Colonic mucosa (tissue), 4 donors: ENCODE results near the gene GDF11. TPM values are rescaled to one million over a fixed set of nuclear protein-coding genes. Genes with fewer than 3 reads are reported as not detected.

Source experiments
- DNase-seq: peaks from one replicate; pipeline ENCODE4 v3.0.0-alpha.2; 2020
- H3K27ac ChIP-seq: fragments of 200-600 bp; one replicate; pipeline ENCODE4 v1.8.0; 2021
- H3K27me3 ChIP-seq: fragments of 200-600 bp; one replicate; pipeline ENCODE4 v1.8.0; 2021
- H3K36me3 ChIP-seq: fragments of 200-600 bp; one replicate; pipeline ENCODE4 v1.8.0; 2021
- H3K4me1 ChIP-seq: fragments of 200-600 bp; one replicate; pipeline ENCODE4 v1.8.0; 2021; ENCODE audit warnings: mild to moderate bottlenecking
- H3K4me3 ChIP-seq: fragments of 200-600 bp; one replicate; pipeline ENCODE4 v1.8.0; 2021
- H3K9ac ChIP-seq, 2 donors: one replicate each; pipeline ENCODE4 v1.7.0; 2013; ENCODE audit warnings: control low read depth in 2 of 2, low read depth in 2 of 2, low read length in 2 of 2
- H3K9me3 ChIP-seq: fragments of 200-600 bp; one replicate; pipeline ENCODE4 v1.8.0; 2021
- CTCF ChIP-seq: fragments of 200-600 bp; IDR thresholded peaks from one replicate; pipeline ENCODE4 v1.8.0; 2022; ENCODE audit warnings: antibody characterized with exemption, mild to moderate bottlenecking
- intact Hi-C: fragments of 100-400 bp; cut with DNase I; formaldehyde crosslinking; loops from one replicate; pipeline ENCODE4 v1.14.1; 2022
- total RNA-seq, 2 donors: library from RNA; stranded (reverse); fragmentation: NEBNext Ultra II Directional in 1 of 2; extraction: Animal tissue kit (Norgen Biotek cat#: 25700) in 1 of 2; gene quantifications; one replicate each; pipeline ENCODE4 v1.2.1, GENCODE V29; 2021
- donor health status: healthy.
- donor health status: DM: no; HTN: no; CAD: no.
- donor health status: DM: no; HTN: no; CAD: no.

Gene GDF11
- total RNA-seq, 2 donors from 2014 or later = 3.2 to 3.7 TPM

GRCh38 chr12:55741931-55742680, 816 bp upstream of the GDF11 start:
- peak overlapping the region in 1 of 2 donors; percentile 46 for H3K9ac ChIP-seq

GRCh38 chr12:55743406-55744339, 751 bp downstream of the GDF11 start:
- Histone ChIP-seq H3K27me3 (no peaks in the 10 kb centered on the region), H3K4me1 (no peaks in the 10 kb centered on the region), H3K9ac (peak overlapping the region; percentile 27 to 46), H3K9me3 (no peaks in the 10 kb centered on the region), H3K36me3 (no peaks in the 10 kb centered on the region), H3K4me3 (peak overlapping the region; percentile 57), H3K27ac (peak overlapping the region; percentile 44)
- DNase-seq = no peak
- no peak for TF ChIP-seq CTCF
- intact Hi-C loops = loop anchor here (5.0 to 10.0 kb wide), 2 partner anchors 49 to 291 kb away; no protein-coding TSS in a partner anchor

More at GRCh38 chr12:55741931-55742680, 816 bp upstream of the GDF11 start:
- Histone ChIP-seq H3K4me1 (peaks cover 9% of the 10 kb centered on the region), H3K9me3 (no peaks in the 10 kb centered on the region), H3K36me3 (no peaks in the 10 kb centered on the region), H3K27ac (no peak overlapping the region), H3K27me3 (no peaks in the 10 kb centered on the region), H3K4me3 (no peak overlapping the region)
- TF ChIP-seq CTCF = no peak
- no peak for DNase-seq
- intact Hi-C loops = loop anchor here (5.0 to 10.0 kb wide), 2 partner anchors 50 to 293 kb away; no protein-coding TSS in a partner anchor

- no peak for DNase-seq
- Histone ChIP-seq H3K9me3 (no peaks in the 10 kb centered on the region), H3K27me3 (no peaks in the 10 kb centered on the region), H3K9ac (peak overlapping the region in 1 of 2 donors; percentile 27), H3K36me3 (no peaks in the 10 kb centered on the region), H3K27ac (no peak overlapping the region), H3K4me3 (peak overlapping the region; percentile 57), H3K4me1 (no peaks in the 10 kb centered on the region)
- intact Hi-C loops = loop anchor here (5.0 to 10.0 kb wide), 2 partner anchors 48 to 290 kb away; no protein-coding TSS in a partner anchor
- TF ChIP-seq CTCF = no peak
These were observed 1.6 kb downstream of the GDF11 start for GRCh38 chr12:55744340-55745030.

GRCh38 chr12:55745361-55746173, 2.6 kb downstream of the GDF11 start:
- no peak overlapping the region for H3K27ac ChIP-seq
- no peaks in the 10 kb centered on the region for H3K4me1 ChIP-seq
- no peak overlapping the region for H3K4me3 ChIP-seq
- DNase-seq = no peak
- no peaks in the 10 kb centered on the region for H3K27me3 ChIP-seq
- H3K36me3 ChIP-seq = no peaks in the 10 kb centered on the region
- intact Hi-C loops = loop anchor here (10.0 kb wide), 1 partner anchor 289 kb away; no protein-coding TSS in a partner anchor
- H3K9me3 ChIP-seq = no peaks in the 10 kb centered on the region
- TF ChIP-seq CTCF = no peak
- no peak overlapping the region for H3K9ac ChIP-seq
